Activated gamma-delta T cell treated with anti-CD3 and anti-CD28 coated beads, Interleukin-2, amount 50 U/mL, for 16 hours (primary cell): ENCODE results near the gene PARP14.
"Not testable (repeated sequence)": the region's sequence is repeated elsewhere in the genome, so short reads cannot be mapped to it uniquely, and the experiment has no call there.

Experiments
- DNase-seq: peaks from one replicate; pipeline ENCODE4 v3.0.0-alpha.2; 2020; ENCODE audit warnings: low read depth

PARP14 gene

DNA sequence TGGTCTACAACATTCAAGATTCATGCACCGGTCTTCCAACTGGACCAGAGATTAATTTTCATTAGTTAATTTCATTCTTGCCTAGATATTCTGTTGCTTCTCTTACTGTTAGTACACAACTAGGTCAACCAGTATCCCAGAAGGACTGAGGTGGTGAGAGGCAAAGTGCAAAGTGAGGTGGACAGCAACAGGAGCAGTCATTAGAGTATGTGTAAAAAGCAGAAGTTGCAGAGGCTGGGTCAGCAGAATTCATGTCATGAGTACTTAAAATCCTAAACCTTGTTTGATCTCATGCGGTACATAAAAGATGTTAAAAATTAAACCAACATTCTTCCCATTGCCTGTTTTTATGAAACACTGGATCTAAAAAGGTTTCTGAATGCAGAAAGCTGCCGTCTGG, 46.7 kb downstream of the PARP14 start:
- DNase-seq, result no peak

GRCh38 chr3:122727766-122728165, 47.1 kb downstream of the PARP14 start:
- DNase-seq, result no peak

DNA sequence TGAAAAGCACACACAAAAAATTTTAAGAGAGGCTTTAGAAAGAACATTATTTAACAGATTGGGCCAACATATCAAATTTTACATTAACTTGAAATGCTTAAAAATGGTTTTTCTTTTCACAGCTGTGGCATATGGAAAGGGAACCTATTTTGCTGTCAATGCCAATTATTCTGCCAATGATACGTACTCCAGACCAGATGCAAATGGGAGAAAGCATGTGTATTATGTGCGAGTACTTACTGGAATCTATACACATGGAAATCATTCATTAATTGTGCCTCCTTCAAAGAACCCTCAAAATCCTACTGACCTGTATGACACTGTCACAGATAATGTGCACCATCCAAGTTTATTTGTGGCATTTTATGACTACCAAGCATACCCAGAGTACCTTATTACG, 47.5 kb downstream of the PARP14 start:
- DNase-seq, result no peak

DNA sequence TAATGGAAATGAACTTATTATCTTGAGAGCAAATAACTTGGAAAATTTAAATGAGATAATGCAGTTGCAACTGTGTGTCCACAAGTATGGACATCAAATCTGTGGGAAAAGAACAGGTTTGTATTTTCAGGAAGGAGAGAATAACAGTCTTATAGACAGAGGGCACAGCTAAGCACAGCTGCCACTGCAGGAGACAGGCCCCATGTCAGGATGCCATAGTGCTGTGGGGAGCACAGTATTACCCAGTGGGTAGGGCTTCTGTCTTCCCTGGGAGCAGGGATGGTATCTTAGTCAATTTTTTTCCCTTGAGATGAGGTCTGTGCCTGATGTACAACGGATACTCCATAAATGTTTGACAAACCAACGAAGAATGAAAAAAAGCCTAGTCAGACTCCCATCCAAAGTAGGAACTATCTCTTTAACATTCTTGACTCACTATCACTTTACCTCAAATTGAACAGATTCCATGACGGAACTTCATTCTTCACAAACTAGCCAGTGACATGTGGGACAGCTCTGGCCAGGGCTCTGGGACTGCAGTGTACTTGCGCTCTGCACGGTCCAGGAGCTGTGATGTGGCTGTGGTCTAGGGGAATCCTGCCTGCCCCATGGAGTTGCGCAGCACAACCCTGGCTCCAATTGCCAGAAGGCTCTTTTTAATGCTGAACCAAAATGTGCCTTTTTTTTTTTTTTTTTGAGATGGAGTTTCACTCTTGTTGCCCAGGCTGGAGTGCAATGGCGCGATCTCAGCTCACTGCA, 48.3 kb downstream of the PARP14 start:
- no peak for DNase-seq

DNA sequence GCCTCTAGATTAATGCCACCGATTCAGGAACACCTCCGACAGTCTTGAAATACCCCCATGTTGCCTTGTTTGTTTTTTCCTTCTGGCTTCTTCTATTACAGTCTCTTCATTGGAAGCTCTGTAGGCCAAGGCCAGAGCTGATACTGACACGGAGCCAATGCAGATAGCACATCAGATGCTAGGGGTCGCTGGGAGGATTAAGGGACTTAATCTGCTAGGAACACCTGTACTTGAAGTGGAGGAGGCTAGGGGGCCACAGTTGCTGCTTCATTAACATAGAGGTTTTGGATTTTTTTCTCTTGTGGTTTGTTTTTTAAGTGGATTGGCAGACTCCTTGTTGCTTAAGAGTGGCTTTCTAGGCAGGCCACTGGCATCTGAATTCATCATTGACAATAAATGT, 49.6 kb downstream of the PARP14 start:
- no peak for DNase-seq

GRCh38 chr3:122732682-122733525, 52.3 kb downstream of the PARP14 start:
- not testable (repeated sequence) for DNase-seq

DNA sequence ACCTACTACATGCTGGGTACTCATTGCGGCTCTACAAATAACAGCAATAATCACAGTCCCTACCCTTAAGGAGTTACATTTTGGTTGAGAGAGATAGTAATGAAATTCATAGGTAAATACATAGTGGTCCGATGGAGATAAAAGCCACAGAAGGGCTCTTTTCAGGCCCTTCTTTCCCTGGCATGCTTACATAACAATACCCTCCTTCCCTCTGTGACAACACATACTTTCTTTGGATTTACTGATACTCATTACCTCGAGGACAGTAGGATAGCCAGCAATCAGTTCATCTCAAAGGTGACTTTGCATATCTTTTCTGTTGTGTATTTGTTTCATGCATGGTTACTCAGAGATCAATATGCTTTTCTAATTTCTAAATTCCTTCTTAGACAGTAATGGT, 58.5 kb downstream of the PARP14 start:
- no peak for DNase-seq

- no peak for DNase-seq
Measured at GRCh38 chr3:122742234-122742633, 61.6 kb downstream of the PARP14 start.

DNA sequence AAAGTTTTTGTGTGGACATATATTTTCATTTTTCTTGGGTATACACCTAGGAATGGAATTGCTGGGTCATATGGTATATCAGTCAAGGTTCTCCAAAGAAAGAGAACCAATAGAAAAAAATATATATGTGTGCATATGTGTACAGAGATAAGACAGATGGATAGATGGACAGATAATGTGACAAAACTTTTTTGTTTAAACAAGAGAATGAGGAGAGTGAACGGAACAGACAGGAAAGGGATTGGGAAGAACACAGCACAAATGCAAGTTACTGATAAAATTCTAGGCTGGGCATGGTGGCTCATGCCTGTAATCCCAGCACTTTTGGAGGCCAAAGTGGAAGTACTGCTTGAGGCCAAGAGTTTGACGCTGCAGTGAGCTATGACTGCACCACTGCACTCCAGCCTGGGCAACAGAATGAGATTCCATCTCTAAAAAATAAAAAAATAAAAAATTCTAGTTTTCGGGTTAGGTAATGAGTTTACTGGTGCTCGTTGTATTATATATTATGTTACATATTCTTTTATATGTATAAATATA, 63.0 kb downstream of the PARP14 start:
- no peak for DNase-seq

GRCh38 chr3:122745369-122746021, 64.9 kb downstream of the PARP14 start:
- DNase-seq, result no peak

DNA sequence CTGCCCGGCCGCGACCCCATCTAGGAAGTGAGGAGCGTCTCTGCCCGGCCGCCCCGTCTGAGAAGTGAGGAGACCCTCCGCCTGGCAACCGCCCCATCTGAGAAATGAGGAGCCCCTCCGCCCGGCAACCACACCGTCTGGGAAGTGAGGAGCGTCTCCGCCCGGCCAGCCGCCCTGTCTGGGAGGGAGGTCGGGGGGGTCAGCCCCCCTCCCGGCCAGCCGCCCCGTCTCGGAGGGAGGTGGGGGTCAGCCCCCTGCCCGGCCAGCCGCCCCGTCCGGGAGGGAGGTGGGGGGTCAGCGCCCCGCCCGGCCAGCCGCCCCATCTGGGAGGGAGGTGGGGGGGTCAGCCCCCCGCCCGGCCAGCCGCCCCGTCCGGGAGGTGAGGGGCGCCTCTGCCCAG, 66.7 kb downstream of the PARP14 start:
- not testable (repeated sequence) for DNase-seq

GRCh38 chr3:122748347-122748746, 67.7 kb downstream of the PARP14 start:
- no peak for DNase-seq

DNA sequence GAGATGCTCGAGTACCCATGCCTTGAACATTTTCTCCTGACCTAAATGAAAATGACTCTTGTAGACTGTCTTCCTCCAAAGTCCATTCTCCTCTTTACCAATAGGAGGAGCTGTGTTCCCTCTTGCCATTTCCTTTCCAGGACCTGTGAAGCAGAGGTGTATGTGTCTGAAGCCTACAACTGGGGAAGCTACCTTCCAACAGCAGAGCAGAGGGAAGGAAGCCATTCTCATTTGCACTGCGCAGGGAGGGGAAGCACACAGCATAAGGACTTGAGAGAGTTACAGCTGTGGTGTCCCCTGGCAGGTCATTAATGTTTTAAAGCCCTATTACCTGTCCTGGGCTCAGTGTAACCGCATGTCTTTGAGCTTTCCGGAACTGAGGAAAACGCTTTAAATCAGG, 74.3 kb downstream of the PARP14 start:
- DNase-seq, result no peak

GRCh38 chr3:122755491-122755890, 74.9 kb downstream of the PARP14 start:
- no peak for DNase-seq

GRCh38 chr3:122758877-122759560, 78.4 kb downstream of the PARP14 start:
- DNase-seq, result no peak

DNA sequence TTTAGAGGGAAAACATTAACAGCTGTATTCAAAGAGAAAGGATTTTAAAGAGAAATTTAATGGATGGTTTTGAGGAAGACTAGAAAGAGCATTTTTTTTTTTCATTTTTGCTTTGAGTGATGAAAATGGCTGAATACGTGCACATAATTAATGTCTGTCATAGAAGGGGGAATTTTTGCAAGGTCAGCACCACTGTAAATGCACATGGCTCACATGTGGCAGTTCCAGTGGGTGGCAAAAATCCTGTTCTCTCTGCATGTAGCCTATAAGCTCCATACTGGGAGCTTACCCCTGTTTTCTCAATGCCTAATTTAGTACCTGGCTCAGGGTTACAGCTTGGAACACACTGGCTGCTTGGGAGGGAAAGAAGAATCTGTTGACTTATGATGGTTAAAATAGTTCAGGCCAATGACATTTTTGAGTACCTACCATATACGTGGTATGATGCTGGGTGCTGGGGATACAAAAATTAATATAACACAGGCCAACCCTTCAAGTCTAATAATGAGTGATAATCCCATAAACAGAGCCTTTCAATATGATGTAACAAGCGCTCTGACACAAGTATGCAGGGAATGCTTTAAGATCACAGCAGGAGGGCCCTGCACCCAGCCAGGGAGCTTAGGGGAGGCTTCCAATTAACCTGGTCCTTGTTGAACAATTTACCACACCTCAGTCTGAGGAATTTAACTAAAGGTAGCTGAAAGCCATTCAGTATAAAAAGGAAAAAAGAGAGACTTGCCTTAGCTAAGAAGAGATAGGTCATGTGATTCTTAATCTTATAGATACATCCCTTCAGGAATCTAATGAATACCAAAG, 80.0 kb downstream of the PARP14 start:
- DNase-seq, result no peak

DNA sequence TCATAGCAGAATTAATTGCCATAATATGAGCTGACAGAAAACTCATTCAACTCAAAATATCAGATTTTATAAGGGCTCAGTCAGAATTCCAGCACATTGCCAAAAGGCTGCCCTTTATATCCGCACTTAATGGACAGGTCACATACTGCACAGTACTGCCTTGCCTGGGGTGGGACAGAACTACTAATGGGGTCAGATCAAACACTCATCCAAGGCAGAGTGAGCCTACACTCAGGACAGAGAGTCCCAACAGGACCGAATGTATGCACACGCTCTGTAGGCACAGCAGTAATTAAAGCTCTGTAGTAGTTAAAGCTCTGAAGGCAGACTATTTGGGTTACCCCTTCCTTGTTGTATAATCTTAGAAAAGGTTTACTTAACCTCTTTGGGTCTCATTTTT, 85.8 kb downstream of the PARP14 start:
- DNase-seq, result no peak

GRCh38 chr3:122767540-122768372, 87.1 kb downstream of the PARP14 start:
- DNase-seq, result no peak

- DNase-seq, result no peak
Measured at GRCh38 chr3:122770521-122771202, 90.0 kb downstream of the PARP14 start.

- DNase-seq, result no peak
Measured at GRCh38 chr3:122772827-122773226, 92.2 kb downstream of the PARP14 start.
